DOHH2 (cell line): ENCODE results near the gene IQSEC1.

Source experiments
- EZH2phosphoT487 ChIP-seq: fragments of 200-600 bp; sonication (generic); IDR thresholded peaks from 2 replicates; pipeline ENCODE4 v1.6.1; 2017; ENCODE audit warnings: borderline replicate concordance, mild to moderate bottlenecking, antibody characterized with exemption, low read length, moderate library complexity, mixed read lengths
- TF ChIP-seq, protein P1 (sequence below): fragments of 200-600 bp; sonication (generic); IDR thresholded peaks from one replicate; pipeline ENCODE4 v1.5.1; 2014; ENCODE audit warnings: antibody characterized with exemption, mild to moderate bottlenecking, low read depth, low read length; ENCODE audit not compliant: poor library complexity, severe bottlenecking

DNA sequence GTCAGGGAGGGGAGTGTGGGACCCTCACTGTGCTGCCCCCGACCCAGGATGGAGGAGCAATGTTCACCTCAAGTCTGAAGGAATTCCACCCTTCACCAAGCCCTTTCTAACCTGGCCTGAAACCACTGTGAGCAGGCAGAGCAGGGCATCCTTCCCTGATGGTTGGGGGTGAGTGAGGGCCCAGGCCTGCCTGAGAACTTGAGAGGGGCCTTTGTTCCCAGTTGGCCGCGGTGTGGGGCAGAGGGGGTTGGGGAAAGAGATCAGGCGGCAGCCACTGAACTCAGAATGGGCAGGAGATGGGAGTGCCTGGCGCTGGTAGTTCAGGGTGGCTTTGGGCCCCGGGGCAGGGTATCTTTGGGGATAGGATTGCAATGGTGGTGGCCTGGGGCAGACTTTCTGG lies 128.4 kb downstream of the IQSEC1 start:
- TF ChIP-seq, protein P1, sequence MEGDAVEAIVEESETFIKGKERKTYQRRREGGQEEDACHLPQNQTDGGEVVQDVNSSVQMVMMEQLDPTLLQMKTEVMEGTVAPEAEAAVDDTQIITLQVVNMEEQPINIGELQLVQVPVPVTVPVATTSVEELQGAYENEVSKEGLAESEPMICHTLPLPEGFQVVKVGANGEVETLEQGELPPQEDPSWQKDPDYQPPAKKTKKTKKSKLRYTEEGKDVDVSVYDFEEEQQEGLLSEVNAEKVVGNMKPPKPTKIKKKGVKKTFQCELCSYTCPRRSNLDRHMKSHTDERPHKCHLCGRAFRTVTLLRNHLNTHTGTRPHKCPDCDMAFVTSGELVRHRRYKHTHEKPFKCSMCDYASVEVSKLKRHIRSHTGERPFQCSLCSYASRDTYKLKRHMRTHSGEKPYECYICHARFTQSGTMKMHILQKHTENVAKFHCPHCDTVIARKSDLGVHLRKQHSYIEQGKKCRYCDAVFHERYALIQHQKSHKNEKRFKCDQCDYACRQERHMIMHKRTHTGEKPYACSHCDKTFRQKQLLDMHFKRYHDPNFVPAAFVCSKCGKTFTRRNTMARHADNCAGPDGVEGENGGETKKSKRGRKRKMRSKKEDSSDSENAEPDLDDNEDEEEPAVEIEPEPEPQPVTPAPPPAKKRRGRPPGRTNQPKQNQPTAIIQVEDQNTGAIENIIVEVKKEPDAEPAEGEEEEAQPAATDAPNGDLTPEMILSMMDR, result no peak
- TF ChIP-seq EZH2phosphoT487, result no peak
